ENCODE data around the gene FBLL1.
"Not testable (repeated sequence)": the region's sequence is repeated elsewhere in the genome, so short reads cannot be mapped to it uniquely, and the experiment has no call there.

DNA sequence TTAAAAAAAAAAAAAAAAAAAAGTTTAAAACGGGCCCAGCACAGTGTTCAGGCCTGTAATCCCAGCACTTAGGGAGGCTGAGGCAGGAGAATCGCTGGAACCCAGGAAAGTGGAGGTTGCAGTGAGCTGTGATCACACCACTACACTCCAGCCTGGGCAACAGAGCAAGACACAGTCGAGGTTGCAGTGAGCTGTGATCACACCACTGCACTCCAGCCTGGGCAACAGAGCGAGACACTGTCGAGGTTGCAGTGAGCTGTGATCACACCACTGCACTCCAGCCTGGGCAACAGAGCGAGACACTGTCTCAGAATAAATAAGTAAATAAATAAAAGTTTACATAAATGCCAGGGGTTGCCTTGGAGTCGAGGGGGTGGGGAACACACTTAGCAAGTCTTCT, 5.2 kb downstream of the FBLL1 start:
- TF ChIP-seq, protein P1, sequence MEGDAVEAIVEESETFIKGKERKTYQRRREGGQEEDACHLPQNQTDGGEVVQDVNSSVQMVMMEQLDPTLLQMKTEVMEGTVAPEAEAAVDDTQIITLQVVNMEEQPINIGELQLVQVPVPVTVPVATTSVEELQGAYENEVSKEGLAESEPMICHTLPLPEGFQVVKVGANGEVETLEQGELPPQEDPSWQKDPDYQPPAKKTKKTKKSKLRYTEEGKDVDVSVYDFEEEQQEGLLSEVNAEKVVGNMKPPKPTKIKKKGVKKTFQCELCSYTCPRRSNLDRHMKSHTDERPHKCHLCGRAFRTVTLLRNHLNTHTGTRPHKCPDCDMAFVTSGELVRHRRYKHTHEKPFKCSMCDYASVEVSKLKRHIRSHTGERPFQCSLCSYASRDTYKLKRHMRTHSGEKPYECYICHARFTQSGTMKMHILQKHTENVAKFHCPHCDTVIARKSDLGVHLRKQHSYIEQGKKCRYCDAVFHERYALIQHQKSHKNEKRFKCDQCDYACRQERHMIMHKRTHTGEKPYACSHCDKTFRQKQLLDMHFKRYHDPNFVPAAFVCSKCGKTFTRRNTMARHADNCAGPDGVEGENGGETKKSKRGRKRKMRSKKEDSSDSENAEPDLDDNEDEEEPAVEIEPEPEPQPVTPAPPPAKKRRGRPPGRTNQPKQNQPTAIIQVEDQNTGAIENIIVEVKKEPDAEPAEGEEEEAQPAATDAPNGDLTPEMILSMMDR (IDR thresholded peaks at IDR 0.05; ENCODE audit: insufficient read depth, low read depth, low read length): not testable (repeated sequence)
- TF ChIP-seq EZH2 (IDR thresholded peaks at IDR 0.05; ENCODE audit: insufficient read depth, low read length): not testable (repeated sequence)
